Panc1 (cell line): ENCODE measurements around the gene LRMDA. TPM values are rescaled to one million over a fixed set of nuclear protein-coding genes. Genes with fewer than 3 reads are reported as not detected.

Experiments used
- ATAC-seq: fragments of 200-7000 bp; cut with Tn5 transposase; 2 replicates; pipeline ENCODE4 v1.9.1; 2020; ENCODE audit warnings: mild to moderate bottlenecking, moderate library complexity
- BruUV-seq: library from RNA; stranded (reverse); fragments of 400-500 nt; replicated peaks from 2 replicates; lab custom pipeline; 2021; lab: Mats Ljungman, UMichigan
- CTCF ChIA-PET: fragments of 300-600 bp; sonication (Branson Sonifier 250); formaldehyde crosslinking; loops from one replicate; lab custom pipeline; 2022; ENCODE audit warnings: antibody characterized with exemption; lab: Charles Lee
- POLR2A ChIA-PET: fragments of 300-600 bp; sonication (Branson Sonifier 250); formaldehyde crosslinking; loops from one replicate; lab custom pipeline; 2022; ENCODE audit warnings: antibody characterized with exemption; lab: Charles Lee
- DNase-seq: peaks from one replicate; pipeline ENCODE4 v3.0.0-alpha.2; 2010; ENCODE audit warnings: low read depth, low spot score
- H3K27ac ChIP-seq: 2 replicates; pipeline ENCODE4 v1.5.1; 2011; ENCODE audit warnings: mild to moderate bottlenecking, low read length, inconsistent platforms
- H3K27me3 ChIP-seq: fragments of 200-500 bp; sonication (Bioruptor generic); 2 replicates; pipeline ENCODE4 v1.6.0; 2014; ENCODE audit warnings: low read length, inconsistent platforms; ENCODE audit not compliant: control insufficient read depth, insufficient read depth
- H3K36me3 ChIP-seq: fragments of 200-500 bp; sonication (Bioruptor generic); 2 replicates; pipeline ENCODE4 v1.5.1; 2014; ENCODE audit warnings: inconsistent platforms, mild to moderate bottlenecking, low read length, moderate library complexity; ENCODE audit not compliant: control insufficient read depth, insufficient read depth
- H3K4me1 ChIP-seq: 2 replicates; pipeline ENCODE4 v1.5.1; 2011; ENCODE audit warnings: inconsistent platforms, mild to moderate bottlenecking, low read length, moderate library complexity; ENCODE audit not compliant: control insufficient read depth, insufficient read depth
- H3K4me3 ChIP-seq, 2 experiments: 2 replicates each; pipeline ENCODE4 v1.5.1; 2011 to 2012; ENCODE audit warnings: low read depth in 2 of 2, low read length in 2 of 2, mild to moderate bottlenecking in 2 of 2, inconsistent platforms in 1 of 2, moderate library complexity in 1 of 2
- H3K9me3 ChIP-seq: fragments of 200-500 bp; sonication (Bioruptor generic); 2 replicates; pipeline ENCODE4 v1.5.1; 2014; ENCODE audit warnings: low read depth, mild to moderate bottlenecking, inconsistent platforms, low read length, moderate library complexity; ENCODE audit not compliant: control insufficient read depth, insufficient read depth
- CTCF ChIP-seq: fragments of 450-650 bp; IDR thresholded peaks from 2 replicates; pipeline ENCODE4 v1.5.1; 2017; ENCODE audit warnings: mild to moderate bottlenecking
- POLR2AphosphoS5 ChIP-seq: IDR thresholded peaks from 2 replicates; pipeline ENCODE4 v1.6.1; 2012; ENCODE audit warnings: mild to moderate bottlenecking, low read depth, low read length, moderate library complexity
- REST ChIP-seq, 2 experiments: IDR thresholded peaks; 2 replicates each; pipeline ENCODE4 v1.6.1; 2011 to 2012; ENCODE audit warnings: low read depth in 2 of 2, control low read depth in 1 of 2, low read length in 1 of 2, mild to moderate bottlenecking in 1 of 2, moderate library complexity in 1 of 2; ENCODE audit not compliant: insufficient read depth in 1 of 2
- SIN3A ChIP-seq: IDR thresholded peaks from 2 replicates; pipeline ENCODE4 v1.6.1; 2012; ENCODE audit warnings: low read depth, mild to moderate bottlenecking, low read length, moderate library complexity, borderline replicate concordance; ENCODE audit not compliant: insufficient read depth
- TCF7L2 ChIP-seq: IDR thresholded peaks from 2 replicates; pipeline ENCODE4 v1.6.1; 2011; ENCODE audit warnings: mild to moderate bottlenecking, low read depth, low read length, inconsistent platforms
- in situ Hi-C: cut with HindIII; loops from 2 replicates; pipeline ENCODE4 v1.10.0; 2016; ENCODE audit warnings: low sequenced_read_pairs, low pct_unique_long_range_greater_than_20kb
- intact Hi-C: fragments of 100-400 bp; cut with micrococcal nuclease; formaldehyde crosslinking; loops from one replicate; pipeline ENCODE4 v1.10.0; 2022; ENCODE audit not compliant: unreplicated experiment
- total RNA-seq: library from RNA; stranded (reverse); gene quantifications from one replicate; pipeline ENCODE4 v1.2.1, GENCODE V29; 2021; ENCODE audit not compliant: unreplicated experiment

Gene LRMDA
- total RNA-seq, 1 experiment from 2014 or later: 1.2 TPM

- ATAC-seq (no peak), DNase-seq (no peak)
- TF ChIP-seq SIN3A: no peak
- no peak for TF ChIP-seq REST (IDR thresholded peaks at IDR 0.05; ENCODE audit: insufficient read depth in 1 of 2, low read depth in 2 of 2, low read length in 1 of 2)
- no peak for TF ChIP-seq TCF7L2
- no peak for TF ChIP-seq POLR2AphosphoS5
- no peak for TF ChIP-seq CTCF
- H3K4me3 ChIP-seq: no peak overlapping the region
- H3K36me3 ChIP-seq: no peaks in the 10 kb centered on the region
- H3K9me3 ChIP-seq: no peaks in the 10 kb centered on the region
- H3K27me3 ChIP-seq: no peaks in the 10 kb centered on the region; the same call in 1 of the 2 replicates
- H3K4me1 ChIP-seq: no peaks in the 10 kb centered on the region
- intact Hi-C loops (no loop called here), in situ Hi-C loops (no loop called here)
- H3K27ac ChIP-seq: no peak overlapping the region
- no TSS peak for BruUV-seq
- CTCF ChIA-PET: no interaction called here
- POLR2A ChIA-PET: no interaction called here
These were observed 431.5 kb downstream of the LRMDA start for GRCh38 chr10:75862935-75863334.

GRCh38 chr10:75864717-75865116 lies 433.3 kb downstream of the LRMDA start:
- H3K9me3 ChIP-seq: no peaks in the 10 kb centered on the region
- H3K36me3 ChIP-seq: no peaks in the 10 kb centered on the region
- BruUV-seq: no TSS peak
- ChIA-PET CTCF (no interaction called here), POLR2A (no interaction called here)
- DNase-seq (no peak), ATAC-seq (no peak)
- no peak for TF ChIP-seq TCF7L2
- TF ChIP-seq REST (IDR thresholded peaks at IDR 0.05; ENCODE audit: insufficient read depth in 1 of 2, low read depth in 2 of 2, low read length in 1 of 2): no peak
- TF ChIP-seq SIN3A: no peak
- TF ChIP-seq CTCF: no peak
- TF ChIP-seq POLR2AphosphoS5: no peak
- peaks cover 1% of the 10 kb centered on the region for H3K27me3 ChIP-seq
- in situ Hi-C loops (no loop called here), intact Hi-C loops (no loop called here)
- no peaks in the 10 kb centered on the region for H3K4me1 ChIP-seq
- no peak overlapping the region for H3K4me3 ChIP-seq
- H3K27ac ChIP-seq: no peak overlapping the region
